Umbilical cord (tissue), 2 donors: Measurements from ENCODE around the gene PIK3AP1. TPM values are rescaled to one million over a fixed set of nuclear protein-coding genes. Genes with fewer than 3 reads are reported as not detected.
A peak's percentile ranks its signal among the peaks of the same experiment; 100 is the strongest.

Source experiments
- DNase-seq: peaks from one replicate; pipeline ENCODE4 v3.0.0-alpha.2; 2015; ENCODE audit warnings: low spot score
- total RNA-seq: library from RNA; depleted of rRNA; stranded (reverse); fragments of >200 nt; gene quantifications from one replicate; pipeline ENCODE4 v1.2.3, GENCODE V29; 2014; ENCODE audit warnings: low replicate concordance; ENCODE audit not compliant: insufficient read depth

Gene PIK3AP1
- total RNA-seq, 1 donor from 2014 or later: 18.3 TPM

GRCh38 chr10:96642973-96643372, 77.3 kb downstream of the PIK3AP1 start:
- no peak for DNase-seq

- no peak for DNase-seq
These were observed 77.8 kb downstream of the PIK3AP1 start for GRCh38 chr10:96642530-96642929.

GRCh38 chr10:96641396-96642295, 78.7 kb downstream of the PIK3AP1 start:
- DNase-seq: no peak

GRCh38 chr10:96639899-96640298, 80.4 kb downstream of the PIK3AP1 start:
- DNase-seq: no peak

DNA sequence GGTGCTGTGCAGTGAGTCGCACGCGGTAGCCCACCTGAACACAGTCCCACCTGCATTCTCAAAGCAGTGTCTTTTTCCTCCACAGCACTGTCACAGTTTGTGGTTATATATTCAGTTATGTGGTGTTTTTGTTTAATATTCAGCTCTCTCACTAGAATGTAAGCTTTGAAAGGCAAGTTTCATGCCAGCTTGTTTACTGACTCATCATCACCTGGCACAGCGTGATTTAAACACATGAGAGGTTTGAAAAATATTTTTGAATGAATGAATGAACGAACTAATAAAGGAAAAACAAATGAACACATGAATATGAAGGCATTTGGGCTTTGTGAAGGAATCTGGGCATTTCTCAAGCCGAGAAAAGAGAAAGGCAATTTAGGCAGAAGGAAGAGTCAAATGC, 81.6 kb downstream of the PIK3AP1 start:
- no peak for DNase-seq

GRCh38 chr10:96638120-96638519, 82.2 kb downstream of the PIK3AP1 start:
- DNase-seq: no peak

DNA sequence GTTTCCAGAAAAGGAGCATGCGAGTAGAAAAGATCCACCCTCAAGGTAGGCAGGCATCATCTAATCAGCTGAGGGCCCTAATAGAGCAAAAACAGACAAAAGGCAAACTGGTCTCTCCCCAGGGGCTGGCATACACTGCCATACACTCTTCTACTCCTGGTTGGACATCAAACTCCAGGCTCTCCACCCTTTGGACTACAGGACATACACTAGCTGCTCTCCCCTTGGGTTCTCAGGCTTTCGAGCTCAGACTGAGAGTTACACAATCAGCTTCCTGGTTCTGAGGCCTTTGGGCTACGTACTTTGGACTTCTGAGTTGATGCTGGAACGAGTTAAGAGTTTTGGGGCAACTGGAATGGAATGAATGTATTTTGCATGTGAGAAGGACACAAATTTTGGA, 82.6 kb downstream of the PIK3AP1 start:
- DNase-seq: no peak

DNA sequence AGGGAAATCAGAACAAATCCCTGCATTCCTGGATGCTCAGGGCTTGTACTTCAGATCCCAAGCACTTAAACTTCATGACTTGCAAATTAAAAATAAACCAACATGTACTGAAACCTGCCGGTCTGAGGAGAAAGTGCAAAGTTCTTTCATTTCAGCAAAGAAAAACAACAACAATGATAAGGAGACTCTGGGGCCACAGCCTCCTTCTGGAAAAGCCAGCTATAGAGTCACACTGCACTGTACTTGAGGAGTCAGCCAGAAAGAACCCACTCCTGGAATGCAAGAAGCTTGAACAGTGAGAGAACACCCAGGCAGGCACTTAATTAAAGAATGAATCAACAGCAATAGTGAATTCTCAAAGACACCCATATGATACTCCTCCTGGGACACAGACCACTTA, 83.8 kb downstream of the PIK3AP1 start:
- no peak for DNase-seq

DNA sequence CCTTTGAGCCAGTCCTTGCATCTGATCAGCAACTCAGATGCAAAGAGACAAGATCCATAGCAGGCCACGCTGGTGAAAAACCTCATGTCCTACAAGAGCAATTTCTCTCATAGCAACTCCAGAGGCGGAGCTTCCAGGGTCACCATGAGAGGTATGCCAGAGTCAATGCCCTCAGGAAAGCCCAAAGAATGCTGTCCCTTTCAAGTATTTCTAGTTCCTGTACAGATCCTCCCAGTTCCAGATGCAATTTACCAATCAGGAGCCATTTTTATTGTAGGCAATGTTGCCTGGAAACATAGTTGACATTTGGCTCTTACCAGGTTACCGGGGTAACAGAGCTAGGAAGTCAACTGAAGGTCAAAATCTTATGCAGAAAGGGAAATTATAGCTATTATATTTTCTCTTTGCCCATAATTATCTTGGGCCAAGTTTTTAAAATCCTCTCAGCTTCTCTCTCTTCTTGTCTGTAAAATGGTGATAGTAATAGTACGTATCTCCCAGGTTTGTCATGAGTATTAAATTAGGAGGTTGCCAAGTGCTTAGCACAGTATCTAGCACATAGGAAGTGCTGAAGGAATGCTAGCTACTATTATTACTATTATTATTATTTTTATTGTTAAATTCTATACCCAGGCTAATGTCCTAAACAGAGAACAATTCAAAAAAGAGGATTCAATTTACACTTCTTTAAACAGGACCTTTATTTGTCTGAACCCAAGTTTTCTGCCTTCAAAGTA, 87.2 kb downstream of the PIK3AP1 start:
- peak; percentile 73 for DNase-seq

- DNase-seq: no peak
These were observed 93.0 kb downstream of the PIK3AP1 start for GRCh38 chr10:96627292-96627691.

DNA sequence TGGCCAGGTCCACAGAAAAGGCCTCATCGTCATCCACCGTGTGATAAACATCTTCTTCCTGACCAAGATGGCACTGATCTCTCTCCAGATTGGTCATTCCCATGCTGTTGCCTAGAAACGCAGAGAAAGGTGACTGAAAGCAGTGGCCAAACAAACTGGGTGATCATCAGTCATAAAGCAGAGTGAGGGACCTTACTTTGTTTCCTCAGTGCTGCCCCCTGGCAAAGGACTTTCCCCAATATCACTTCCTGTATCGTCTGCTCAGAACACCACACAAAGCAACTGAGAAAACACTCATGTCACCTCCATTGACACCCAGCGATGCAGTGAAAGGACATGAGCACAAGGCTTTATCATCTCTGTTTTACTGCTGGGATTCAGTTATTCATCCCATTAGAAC, 93.5 kb downstream of the PIK3AP1 start:
- no peak for DNase-seq

DNA sequence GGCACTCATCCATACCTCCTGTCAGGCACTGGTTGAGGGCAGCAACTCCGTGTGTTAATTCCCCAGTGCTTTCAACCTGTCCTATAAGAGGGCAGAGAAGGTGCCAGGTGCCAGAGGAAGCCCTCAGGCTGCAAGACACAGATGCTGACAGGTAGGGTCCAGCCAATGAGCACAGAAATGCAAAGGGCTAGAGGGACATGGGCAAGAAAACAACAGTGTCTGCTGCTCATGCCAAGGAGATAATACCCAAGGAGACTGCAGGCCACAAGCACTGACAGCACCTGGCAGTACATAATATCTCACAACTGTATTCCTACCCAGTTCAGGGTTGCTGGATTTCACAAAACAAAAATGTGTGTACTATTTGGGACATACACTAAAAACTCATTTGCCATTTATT, 95.1 kb downstream of the PIK3AP1 start:
- DNase-seq: no peak

DNA sequence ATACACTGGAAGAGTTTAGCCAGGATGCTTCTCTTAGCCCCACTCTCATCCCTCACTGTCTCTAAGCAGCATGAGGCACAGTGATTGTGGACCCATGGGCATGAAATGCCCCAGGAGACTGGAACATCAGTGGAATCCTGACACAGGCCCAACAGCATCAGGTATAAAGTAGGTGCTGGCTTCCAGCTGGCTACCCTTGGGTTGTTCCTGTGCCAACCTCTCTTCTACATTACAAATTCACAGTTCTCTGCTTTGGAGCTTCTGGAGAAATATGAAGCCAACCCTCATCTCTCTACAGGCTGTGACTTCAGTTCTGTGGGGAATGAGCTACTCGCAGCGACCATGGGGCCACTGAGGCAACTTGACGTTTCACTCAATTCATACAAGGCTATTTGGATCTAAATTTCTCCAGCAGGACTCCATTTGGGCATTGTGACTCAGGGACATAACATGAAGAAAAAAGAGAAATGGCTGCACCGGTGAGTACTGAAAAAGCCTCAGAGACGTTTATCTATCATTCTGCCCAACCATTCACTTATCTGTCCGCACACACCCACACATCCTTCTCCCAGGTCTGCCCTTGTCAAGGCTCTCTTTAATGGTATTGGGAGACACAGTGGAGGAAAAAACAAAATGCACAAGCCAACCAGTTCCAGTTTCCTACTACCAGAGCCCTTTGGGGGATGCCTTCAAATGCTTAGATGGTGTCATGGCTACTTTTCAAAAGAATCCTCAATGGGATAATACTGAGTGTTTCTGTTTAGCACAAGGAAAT, 98.1 kb downstream of the PIK3AP1 start:
- no peak for DNase-seq

DNA sequence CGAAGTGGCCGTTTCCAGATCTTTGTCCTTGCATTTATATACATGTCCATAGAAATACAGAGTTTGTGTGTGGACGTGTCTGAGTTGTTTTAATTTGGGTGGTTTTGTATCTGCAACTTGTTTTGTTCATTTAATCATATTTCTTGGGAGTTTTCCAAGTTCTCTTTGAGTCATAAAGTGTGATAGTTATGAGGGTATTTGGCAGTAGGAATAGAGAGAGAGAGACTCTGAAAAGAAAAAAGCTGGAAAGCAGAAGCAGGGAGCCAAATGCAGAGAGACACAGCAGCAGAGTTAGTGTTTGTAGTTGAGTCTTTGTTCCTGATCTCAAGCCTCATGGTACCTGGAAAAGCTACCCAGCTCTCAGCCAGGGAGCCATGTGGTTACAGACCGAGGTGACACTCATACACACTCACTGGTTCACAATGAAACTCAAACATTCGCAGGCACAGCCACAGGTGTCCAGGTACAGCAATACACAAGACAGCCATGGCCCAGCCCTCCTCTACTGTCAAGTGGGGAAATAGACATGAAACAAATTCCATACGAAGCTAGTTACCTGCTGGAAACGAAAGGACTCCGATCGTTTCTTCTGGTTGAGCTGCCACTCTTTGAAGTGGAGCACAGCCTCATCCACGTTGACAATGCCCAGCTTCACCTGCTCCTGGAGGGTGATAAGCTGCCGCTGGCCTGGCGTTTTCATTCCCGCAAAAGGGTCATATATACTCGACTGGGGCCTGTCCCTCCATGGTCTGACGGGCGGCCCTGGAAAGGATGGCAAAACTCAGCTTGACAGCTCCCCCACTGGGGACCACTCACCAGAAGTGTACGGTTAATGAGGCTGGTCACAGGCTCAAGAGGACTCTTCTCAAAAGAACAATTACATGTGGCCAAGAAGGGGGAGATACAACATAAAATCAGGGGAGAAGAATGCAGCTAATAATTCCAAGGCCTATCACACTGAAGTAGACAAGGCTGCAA, 100.2 kb downstream of the PIK3AP1 start:
- peak; percentile 63 for DNase-seq

GRCh38 chr10:96619120-96619519, 101.2 kb downstream of the PIK3AP1 start:
- peak; percentile 57 for DNase-seq

GRCh38 chr10:96618653-96619052, 101.7 kb downstream of the PIK3AP1 start:
- DNase-seq: peak; percentile 41

DNA sequence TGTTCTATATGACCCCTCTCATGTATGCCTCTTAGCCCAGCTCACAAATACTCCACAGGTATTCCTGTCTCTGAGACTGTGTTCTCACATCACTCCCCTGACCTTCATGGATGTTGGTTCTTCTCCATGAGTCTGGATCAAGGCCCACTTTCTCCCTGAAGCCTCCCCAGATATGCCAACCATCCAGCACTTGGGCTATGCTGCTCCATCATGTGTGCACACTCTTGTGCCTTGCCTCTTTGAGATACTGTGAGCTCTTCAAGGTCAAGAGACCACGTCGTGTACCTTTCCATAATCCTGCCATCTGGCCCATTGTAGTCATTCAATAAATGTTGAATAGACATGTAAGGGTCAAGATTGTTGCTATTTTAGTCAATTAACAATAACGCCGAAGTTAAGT, 103.4 kb downstream of the PIK3AP1 start:
- DNase-seq: no peak

DNA sequence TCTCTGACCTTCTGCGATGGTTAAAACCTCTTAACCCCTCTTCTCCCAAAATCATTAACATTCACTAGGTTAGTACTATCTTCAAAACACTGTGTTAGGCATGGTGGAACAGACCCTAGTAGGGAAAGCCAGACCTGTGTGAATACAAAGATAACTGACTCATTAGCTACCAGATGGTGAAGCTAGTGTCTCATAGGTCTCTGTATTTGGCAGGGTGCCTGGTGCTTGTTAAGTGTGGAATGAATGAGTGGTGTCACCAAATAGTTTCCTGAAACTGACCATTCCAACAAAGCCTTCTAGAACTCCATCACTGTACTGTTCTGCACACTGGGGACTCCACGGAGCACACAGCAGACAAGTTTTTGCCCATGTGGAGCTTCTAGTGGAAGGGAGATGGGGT, 105.8 kb downstream of the PIK3AP1 start:
- DNase-seq: peak; percentile 14

GRCh38 chr10:96613576-96613975, 106.7 kb downstream of the PIK3AP1 start:
- no peak for DNase-seq

- no peak for DNase-seq
These were observed 108.1 kb downstream of the PIK3AP1 start for GRCh38 chr10:96612055-96612830.
